Measurements from ENCODE around the gene PERCC1.
A peak's percentile ranks its signal among the peaks of the same experiment; 100 is the strongest.

Gene PERCC1

DNA sequence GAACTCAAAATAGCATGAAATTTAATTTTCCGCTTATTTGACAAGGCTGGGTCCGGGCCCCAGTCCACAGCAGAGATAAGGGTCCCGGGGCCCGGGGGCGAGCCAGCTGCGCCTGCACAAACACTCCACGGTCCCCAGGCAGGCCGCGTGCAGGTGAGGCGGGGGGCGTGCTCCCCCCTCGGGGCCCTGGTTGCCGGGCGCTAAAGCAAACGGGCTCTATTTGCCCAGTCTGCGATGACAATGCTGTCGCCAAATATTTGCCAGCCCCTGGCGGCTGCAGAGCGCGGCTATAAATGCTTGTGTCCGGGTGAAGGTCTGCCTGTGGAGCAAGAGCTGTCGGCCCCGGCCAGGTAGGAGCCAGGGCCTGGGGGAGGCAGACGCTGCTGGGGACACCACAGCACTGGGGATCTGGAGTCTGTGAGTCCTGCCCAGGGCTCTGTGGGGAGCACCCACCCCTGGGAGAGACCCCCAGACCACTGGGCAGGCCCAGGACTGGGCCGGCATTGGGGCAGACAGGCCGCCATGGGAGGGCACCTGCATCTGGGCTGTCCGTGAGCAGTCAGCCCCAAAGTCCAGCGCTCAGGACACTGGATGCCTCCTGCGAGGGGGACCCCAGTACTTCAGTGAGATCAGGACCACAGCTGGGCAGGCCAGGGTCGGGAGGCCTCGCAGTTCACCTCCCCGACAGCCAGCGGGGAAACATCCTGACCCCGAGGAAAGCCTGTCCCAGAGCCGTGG lies at the start of gene PERCC1:
Gene PERCC1 (plus strand): TSS at position 320 of the 738 bp plus-strand sequence. CDS start 1,516 bp downstream, outside the sequence.
- no peak for DNase-seq

DNA sequence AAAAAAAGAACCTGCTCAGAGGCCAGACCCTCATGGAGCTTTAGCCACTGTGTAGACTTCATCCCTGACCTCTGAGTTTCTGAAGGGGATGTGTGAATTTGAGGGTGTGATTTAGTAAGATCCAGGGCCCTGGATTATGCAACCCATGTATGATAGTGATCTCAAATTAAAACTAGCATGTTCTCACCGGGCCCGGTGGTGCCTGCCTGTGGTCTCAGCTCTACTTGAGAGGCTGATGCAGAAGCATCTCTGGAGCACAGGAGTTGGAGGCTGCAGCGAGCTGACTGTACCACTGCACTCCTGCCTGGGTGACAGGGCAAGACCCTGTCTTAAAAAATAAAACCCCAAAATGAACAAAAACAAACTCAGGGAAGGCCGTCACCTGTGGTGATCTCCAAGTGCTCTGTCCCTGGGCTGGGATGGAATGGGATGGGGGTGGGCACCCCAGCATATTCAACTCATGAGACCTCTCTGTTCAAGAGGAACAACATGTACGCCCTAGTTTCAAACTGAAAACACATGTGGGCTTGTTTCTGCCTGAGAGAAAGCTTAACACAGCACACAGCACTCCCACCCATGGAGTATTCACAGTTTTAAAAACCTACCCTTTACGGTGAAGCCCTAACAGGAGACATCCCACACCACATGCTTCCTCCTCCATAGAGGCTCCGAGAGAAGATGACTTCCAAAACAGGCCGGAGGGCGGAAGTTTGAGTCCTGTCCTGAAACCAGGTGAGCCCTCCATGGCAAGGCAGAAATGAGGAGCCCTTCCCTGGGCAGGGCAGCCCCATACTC lies 49.1 kb upstream of the PERCC1 start:
- DNase-seq, result peak in 1 of 58 donors; percentile 19

DNA sequence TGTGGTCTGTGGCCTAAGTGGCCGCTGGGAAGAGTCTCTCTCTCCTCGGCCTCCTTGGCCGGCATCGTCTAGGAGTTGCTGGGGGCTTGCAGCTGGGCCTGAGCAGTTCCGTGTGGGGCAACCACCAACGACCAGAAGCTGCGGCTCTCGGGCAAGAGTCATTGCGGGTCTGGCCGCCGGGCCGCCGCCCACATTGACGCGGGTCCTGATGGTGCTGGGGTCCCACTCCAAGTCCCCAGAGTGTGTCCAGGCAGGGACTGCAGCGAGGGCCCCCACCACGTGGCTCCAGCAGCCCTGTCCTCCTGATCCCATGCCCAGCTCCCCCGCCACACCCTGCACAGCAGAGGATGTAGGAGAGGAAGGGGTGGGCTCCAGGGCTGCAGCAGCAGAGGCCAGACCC lies 47.3 kb upstream of the PERCC1 start:
- DNase-seq, result no peak

- DNase-seq, result no peak
These were observed 45.6 kb upstream of the PERCC1 start for GRCh38 chr16:1385232-1385631.

DNA sequence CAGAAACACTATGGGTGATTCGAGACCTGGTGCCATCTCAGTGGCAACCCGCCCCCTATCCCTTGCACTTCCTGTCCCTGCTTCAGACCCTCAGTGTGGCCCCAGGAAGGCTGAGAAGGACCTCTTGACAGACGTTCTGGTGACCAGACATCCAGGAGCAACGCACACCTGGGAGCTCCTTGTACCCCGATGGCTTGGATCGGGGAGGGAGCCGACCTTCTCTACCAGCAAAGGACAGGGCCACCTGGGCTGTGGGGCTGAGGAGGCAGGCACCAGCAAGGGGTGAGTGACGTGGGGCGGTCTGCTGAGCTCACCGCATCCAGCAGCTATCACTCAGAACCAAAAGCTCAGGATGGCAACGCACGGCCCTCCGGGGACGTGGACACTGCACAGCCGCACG lies 43.5 kb upstream of the PERCC1 start:
- DNase-seq, result no peak

- no peak for DNase-seq
These were observed 41.1 kb upstream of the PERCC1 start for GRCh38 chr16:1389762-1390161.

- no peak for DNase-seq
These were observed 40.6 kb upstream of the PERCC1 start for GRCh38 chr16:1390239-1390779.

GRCh38 chr16:1392826-1393225 lies 38.1 kb upstream of the PERCC1 start:
- DNase-seq, result no peak

DNA sequence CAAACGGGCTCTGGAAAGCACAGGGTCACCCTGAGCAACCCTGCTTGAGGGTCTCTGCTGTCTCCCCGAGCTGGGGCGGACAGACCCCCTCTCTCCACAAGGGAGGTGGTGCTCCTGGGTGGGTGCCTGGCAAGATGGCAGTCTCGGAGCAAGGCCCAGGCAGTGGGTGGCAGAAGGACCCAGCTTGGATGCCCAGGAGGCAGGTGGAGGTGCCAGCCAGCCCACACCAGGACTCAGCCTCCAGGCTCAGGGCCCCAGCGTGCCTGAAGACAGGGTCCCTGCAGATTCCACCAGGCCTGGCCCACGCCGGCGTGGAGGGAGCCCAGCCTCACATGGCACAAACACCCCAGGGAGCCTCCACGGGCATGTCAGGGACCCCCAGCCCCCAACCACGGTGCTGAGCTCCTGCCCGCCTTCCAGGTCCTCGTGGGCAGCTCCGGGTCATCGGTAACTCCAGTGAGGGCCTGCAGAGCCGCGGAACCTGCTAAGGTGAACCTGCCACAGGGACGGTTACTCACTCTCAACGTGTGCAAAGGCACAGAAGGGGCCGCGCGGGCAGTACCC lies 37.2 kb upstream of the PERCC1 start:
- no peak for DNase-seq

DNA sequence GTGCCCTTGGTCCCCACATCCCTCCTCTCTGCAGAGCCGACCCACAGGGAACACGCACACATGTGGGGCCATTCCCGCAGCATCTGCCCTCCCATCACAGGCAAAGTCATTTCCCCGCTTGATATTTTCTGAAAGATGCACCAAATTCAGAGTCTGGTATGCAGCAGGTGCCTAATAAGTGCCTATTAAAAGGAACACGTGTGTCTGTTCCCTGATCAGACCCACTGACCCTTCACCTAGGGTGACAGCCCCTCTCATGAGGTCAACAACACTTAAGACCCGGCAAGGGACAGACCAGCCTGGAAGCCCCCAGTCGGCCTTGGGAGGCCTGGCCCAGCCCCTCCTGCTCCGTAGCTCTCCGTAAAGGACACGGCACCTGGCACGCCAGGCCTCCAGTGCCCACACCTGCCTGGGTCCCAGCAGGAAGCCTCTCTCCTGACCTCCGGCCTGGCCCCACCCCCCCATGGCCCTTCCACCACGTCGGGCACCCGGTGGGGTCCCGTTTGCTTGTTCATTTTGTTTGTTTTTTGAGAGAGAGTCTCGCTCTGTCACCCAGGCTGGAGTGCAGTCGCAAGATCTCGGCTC lies 36.4 kb upstream of the PERCC1 start:
- no peak for DNase-seq

- no peak for DNase-seq
These were observed 35.3 kb upstream of the PERCC1 start for GRCh38 chr16:1395444-1396031.

DNA sequence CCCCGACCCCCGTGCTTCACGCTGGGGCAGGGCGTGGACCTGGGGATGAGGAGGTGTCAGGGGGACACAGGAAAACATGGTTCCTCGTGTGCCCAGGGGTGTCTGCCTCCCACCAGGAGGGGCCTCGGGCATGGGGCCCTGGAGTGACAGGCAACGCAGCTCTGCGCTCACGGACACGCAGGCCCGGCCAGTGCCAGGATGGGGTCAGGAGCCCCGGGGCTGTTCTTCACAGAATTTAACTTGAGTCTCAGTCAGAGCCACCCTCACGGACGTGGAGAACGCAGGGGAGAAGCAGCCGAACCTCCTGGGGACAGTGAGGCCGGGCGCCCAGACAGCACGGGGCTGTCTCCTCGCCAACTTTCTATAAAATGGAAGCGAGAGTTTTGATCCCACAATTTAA lies 33.1 kb upstream of the PERCC1 start:
- no peak for DNase-seq

DNA sequence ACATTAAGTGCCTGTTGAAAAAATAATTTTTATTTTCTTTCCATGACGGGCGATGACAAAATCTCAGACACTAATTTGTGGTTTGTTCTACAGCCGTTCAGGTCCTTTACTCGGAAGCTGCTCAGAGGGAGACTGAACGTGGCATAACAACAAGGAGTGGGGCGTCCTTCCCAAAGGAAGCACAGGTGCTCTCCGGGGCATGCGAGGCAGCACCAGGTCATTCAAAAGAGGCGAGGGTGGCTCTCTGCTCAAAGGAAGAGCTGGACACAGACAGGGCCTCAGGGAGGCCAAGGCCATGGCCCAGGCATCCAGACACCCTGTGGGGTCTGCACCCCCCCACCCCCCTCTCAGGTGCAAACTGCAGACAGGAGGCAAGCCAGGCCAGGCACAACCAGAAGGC lies 32.5 kb upstream of the PERCC1 start:
- no peak for DNase-seq

DNA sequence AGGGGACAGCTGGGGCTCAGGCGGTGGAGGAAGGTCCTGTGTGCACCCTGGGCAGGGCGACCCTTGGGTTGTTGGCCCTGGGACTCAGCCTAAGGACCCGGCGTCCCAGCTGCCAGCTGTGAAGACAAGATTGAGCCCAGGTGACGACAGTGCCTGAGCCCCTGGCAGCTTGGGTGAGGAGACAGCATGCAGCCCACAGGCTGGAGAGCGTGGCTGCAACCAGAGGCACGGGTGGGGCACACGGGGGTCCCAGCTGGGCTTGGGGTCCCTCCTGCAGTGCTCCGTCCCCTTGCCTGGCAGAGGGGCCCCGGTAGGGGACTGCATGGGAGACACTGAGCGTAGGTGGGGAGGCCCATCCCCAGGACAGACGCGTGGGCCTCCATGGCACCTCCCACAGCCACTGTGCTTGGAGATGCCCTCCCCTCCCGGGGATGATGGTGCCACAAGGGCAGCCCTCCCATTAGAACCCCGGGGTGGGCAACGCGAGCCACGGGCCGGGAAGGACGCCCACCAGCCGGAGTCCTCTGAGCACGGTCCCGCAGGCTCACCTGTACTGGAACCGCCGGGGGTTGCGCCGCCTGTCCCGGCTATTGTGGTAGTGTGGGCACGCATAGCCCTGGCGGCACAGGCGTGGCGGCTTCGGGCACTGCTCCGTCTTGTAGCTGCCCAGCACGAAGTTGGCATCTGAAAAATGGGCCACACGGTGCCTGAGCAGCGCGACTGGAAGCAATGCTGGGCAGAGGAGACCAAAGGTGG lies 31.9 kb upstream of the PERCC1 start:
- DNase-seq, result no peak

DNA sequence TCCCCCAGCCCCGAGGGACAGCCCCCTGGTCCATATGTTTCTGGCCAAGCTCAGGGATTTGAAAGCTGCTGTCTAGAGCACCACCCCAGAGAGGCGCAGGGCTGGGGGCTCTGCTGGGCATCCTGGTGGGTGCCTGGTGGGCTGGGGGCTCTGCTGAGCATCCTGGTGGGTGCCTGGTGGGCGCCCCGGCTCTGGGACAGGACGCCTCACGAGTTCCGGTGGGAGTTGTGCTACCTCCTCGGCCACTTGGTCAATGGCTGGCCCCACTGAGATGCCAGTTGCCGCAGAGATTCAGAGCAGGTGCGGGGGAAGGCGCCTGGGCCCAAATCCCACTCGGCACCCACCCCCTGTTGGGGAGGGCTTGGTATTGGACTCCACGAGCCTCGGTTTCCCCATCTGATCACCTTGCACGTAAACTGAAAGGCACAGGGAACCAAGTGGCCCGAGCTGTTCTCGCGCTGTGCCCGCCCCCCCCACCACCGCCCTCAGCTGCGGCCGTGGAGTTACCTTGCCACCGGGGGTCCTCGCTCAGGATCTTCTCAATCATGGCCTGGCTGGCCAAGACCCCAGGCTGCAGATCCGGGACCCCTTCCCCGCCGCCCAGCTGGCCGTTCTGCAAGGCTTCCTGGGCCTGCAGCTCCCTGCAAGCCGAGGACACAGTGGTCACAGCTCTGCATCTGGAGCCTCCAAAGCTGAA lies 29.7 kb upstream of the PERCC1 start:
- DNase-seq, result no peak

- no peak for DNase-seq
These were observed 29.1 kb upstream of the PERCC1 start for GRCh38 chr16:1401758-1402154.

GRCh38 chr16:1403036-1403435 lies 27.8 kb upstream of the PERCC1 start:
- DNase-seq, result no peak

DNA sequence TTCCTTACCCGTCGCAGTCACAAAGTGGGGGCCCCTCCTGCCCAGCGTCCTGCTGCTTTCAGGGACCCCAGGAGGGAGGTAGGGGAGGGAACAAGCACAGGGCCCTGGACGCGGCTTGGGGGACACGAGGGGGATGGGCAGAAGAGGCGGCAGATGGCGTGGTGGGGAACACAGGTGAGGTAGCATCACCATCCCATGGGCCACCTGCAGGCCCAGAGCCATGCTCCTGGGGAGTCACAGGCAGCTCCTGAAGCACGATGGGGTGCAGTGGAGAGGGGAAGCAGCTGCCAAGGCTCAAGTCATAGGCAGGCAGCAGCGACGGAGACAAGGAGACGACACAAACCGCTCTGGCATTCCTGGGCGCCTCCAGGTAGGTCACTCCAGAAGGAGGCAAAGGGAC lies 27.1 kb upstream of the PERCC1 start:
- no peak for DNase-seq

DNA sequence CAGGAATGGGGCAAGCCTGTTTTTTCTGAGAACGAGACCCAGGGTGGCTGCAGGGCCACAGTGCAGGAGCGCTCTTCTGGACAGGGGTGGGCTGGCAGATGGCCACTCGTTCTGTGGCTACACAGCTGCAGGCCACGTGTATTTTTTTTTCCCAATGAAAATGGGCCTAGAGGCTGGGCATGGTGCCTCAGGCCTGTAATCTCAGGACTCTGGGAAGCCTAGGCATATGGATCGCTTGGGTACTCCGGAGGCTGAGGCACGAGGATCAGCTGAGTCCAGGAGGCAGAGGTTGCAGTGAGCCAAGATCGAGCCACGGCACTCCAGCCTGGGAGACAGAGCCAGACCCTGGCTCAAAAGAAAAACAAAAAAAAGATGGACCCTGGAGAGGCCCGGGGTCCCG lies 23.1 kb upstream of the PERCC1 start:
- DNase-seq, result peak in 7 of 58 donors; percentile 17 to 45 (median 35)
